GM19238 (cell line): ENCODE results near the gene CD27.
"Not testable (repeated sequence)": the region's sequence is repeated elsewhere in the genome, so short reads cannot be mapped to it uniquely, and the experiment has no call there.

Experiments used
- DNase-seq: peaks from one replicate; pipeline ENCODE4 v3.0.0; 2011; ENCODE audit warnings: low spot score; ENCODE audit not compliant: insufficient read length

Gene CD27

GRCh38 chr12:6461401-6462233, 16.9 kb downstream of the CD27 start:
- DNase-seq = peak; percentile 77

GRCh38 chr12:6462234-6462995, 17.7 kb downstream of the CD27 start:
- DNase-seq = no peak

GRCh38 chr12:6463216-6463615, 18.5 kb downstream of the CD27 start:
- DNase-seq = no peak

GRCh38 chr12:6463858-6464257, 19.1 kb downstream of the CD27 start:
- no peak for DNase-seq

- DNase-seq = no peak
Observed at GRCh38 chr12:6464531-6464930, 19.8 kb downstream of the CD27 start.

GRCh38 chr12:6465467-6466183, 20.9 kb downstream of the CD27 start:
- no peak for DNase-seq

GRCh38 chr12:6466184-6466573, 21.4 kb downstream of the CD27 start:
- no peak for DNase-seq

- DNase-seq = not testable (repeated sequence)
Observed at GRCh38 chr12:6466751-6467150, 22.0 kb downstream of the CD27 start.

- not testable (repeated sequence) for DNase-seq
Observed at GRCh38 chr12:6467571-6468282, 23.0 kb downstream of the CD27 start.

- DNase-seq = no peak
Observed at GRCh38 chr12:6468283-6468575, 23.5 kb downstream of the CD27 start.

GRCh38 chr12:6469092-6469491, 24.3 kb downstream of the CD27 start:
- no peak for DNase-seq

- no peak for DNase-seq
Observed at GRCh38 chr12:6469609-6470374, 25.0 kb downstream of the CD27 start.

GRCh38 chr12:6470375-6471163, 25.8 kb downstream of the CD27 start, which contains the start of gene VAMP1:
Gene VAMP1 (minus strand): TSS chr12:6470677. CDS start chr12:6470531, 146 bp downstream.
- DNase-seq = peak; percentile 96

- DNase-seq = no peak
Observed at GRCh38 chr12:6471989-6472360, 27.2 kb downstream of the CD27 start.

- no peak for DNase-seq
Observed at GRCh38 chr12:6472491-6472890, 27.7 kb downstream of the CD27 start.

- DNase-seq = not testable (repeated sequence)
Observed at GRCh38 chr12:6475233-6475975, 30.6 kb downstream of the CD27 start.

GRCh38 chr12:6476489-6476888, 31.7 kb downstream of the CD27 start:
- DNase-seq = no peak

- not testable (repeated sequence) for DNase-seq
Observed at GRCh38 chr12:6477601-6478377, 33.0 kb downstream of the CD27 start.
